Endothelial cell of coronary artery (primary cell): ENCODE results near the gene FBXO33. TPM values are rescaled to one million over a fixed set of nuclear protein-coding genes. Genes with fewer than 3 reads are reported as not detected.

Experiments used
- total RNA-seq: library from RNA; depleted of rRNA; stranded (reverse); fragments of >200 nt; gene quantifications from 2 replicates; pipeline ENCODE4 v1.2.3, GENCODE V29; 2014

Gene FBXO33
- total RNA-seq: 13.3 and 13.6 TPM in 2 replicates

GRCh38 chr14:39432179-39432618, at the start of gene FBXO33:
TSS of gene FBXO33 (minus strand) at chr14:39432433. CDS start at chr14:39432162, 271 bp downstream.

Other genes with a start within 250 kb of the FBXO33 start
- 10.5 and 14.3 TPM in 2 replicates for gene MIA2, start 198.5 kb downstream of the FBXO33 start, total RNA-seq